GM19467 (cell line): ENCODE measurements around the gene RIMBP2.

ENCODE experiments used
- ATAC-seq: cut with Tn5 transposase; IDR thresholded peaks from one replicate; pipeline ENCODE4 v1.9.1; 2021; ENCODE audit warnings: mild to moderate bottlenecking, moderate library complexity; ENCODE audit not compliant: unreplicated experiment

RIMBP2 gene

DNA sequence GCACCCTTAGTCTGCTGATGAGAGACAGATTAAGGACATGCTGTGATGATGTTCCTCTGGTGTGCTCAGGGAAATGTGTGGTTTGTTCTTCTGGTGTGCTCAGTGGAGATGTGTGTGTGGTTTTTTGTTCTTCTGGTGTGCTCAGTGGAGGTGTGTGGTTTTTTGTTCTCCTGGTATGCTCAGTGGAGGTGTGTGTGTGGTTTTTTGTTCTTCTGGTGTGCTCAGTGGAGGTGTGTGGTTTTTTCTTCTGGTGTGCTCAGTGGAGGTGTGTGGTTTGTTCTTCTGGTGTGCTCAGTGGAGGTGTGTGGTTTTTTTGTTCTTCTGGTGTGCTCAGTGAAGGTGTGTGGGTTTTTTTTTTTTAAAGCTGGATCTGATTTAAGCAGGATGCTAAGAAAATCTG, 363.0 kb downstream of the RIMBP2 start:
- ATAC-seq, result no peak

DNA sequence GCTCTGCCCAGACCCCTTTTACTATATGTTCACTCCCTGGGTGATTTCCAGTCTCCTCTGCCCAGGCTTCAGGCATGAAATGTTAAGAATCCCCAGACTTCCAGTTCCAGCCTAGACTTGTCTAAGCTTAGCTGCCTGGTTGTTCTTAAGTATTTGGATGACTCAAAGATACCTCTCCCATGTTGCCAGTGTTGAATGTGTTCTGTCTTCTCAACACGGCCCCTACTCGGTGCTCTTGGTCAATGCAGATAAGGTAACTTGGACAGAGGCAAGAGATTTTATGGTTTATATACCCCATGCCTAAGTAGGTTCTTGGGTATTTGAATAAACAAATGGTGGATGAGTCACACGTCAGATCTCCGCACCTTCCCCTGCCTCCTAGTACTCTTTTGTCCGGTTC, 364.8 kb downstream of the RIMBP2 start:
- no peak for ATAC-seq

DNA sequence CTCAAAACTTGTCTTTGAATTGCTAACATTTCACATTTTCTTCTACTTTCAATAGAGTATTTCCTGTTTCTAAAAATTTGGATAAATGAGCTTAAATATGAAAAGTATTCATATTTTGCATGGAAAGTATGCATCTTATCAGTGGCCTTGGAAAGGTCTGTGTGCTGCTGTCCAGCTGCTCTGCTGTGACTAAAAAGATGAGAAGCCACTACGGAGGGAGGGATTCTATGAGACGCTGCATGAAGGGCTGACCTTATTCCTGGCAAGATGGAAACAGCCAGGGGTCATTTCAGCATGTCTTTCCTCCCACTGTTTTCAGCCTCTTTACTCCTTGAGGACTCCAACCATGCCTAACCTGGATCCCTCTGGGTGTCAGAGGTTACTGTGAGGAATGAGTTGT, 365.4 kb downstream of the RIMBP2 start:
- no peak for ATAC-seq

DNA sequence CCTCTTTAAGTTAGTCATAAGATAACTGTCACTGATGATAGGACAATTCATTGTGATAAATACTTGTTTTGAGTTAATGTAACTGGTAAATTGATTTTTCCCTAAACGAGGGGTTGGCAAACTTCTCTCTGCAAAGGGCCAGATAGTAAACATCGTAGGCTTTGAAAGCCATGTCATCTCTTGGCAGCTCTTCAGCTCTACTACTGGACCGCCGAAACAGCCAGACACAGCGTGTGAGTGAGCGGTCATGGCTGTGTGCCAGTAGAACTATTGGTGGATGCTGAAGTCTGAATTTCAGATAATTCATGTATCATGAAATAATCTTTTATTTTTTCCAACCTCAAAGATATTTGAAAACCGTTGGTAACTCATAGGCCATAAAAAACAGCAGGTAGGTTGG, 368.5 kb downstream of the RIMBP2 start:
- no peak for ATAC-seq
